Natural killer cell (primary cell): Measurements from ENCODE around the gene GPHN. TPM values are rescaled to one million over a fixed set of nuclear protein-coding genes. Genes with fewer than 3 reads are reported as not detected.

Experiments used
- ATAC-seq, 3 donors: fragments of 150-1000 bp in 2 of 3; fragments of 200-7000 bp in 1 of 3; cut with Tn5 transposase; 1 replicate in 1 of 3; 2 replicates in 2 of 3; pipeline ENCODE4 v1.10.0; 2021; ENCODE audit warnings: mild to moderate bottlenecking in 2 of 3, moderate library complexity in 2 of 3
- DNase-seq, 2 donors: peaks; one replicate each; pipeline versions ENCODE4 v3.0.0 to v3.0.0-alpha.2; 2013 to 2021; ENCODE audit warnings: mixed read lengths in 1 of 2
- H3K27ac ChIP-seq: one replicate; pipeline ENCODE4 v1.5.1; 2013; ENCODE audit warnings: mild to moderate bottlenecking, low read length
- H3K27me3 ChIP-seq: one replicate; pipeline ENCODE4 v1.6.1; 2013; ENCODE audit warnings: low read length; ENCODE audit not compliant: control insufficient read depth, insufficient read depth
- H3K36me3 ChIP-seq: one replicate; pipeline ENCODE4 v1.6.1; 2013; ENCODE audit warnings: low read length; ENCODE audit not compliant: control insufficient read depth, insufficient read depth
- H3K4me1 ChIP-seq: one replicate; pipeline ENCODE4 v1.6.1; 2013; ENCODE audit warnings: low read length; ENCODE audit not compliant: control insufficient read depth, insufficient read depth
- H3K4me3 ChIP-seq: one replicate; pipeline ENCODE4 v1.5.1; 2013; ENCODE audit warnings: low read length
- H3K9me3 ChIP-seq: one replicate; pipeline ENCODE4 v1.6.1; 2013; ENCODE audit warnings: low read length; ENCODE audit not compliant: control insufficient read depth, insufficient read depth
- H3K27ac Mint-ChIP-seq, 2 donors: one replicate each; pipeline ENCODE4 v1.8.0; 2022; ENCODE audit warnings: mild to moderate bottlenecking in 2 of 2, mixed read lengths in 2 of 2, moderate library complexity in 1 of 2
- H3K27me3 Mint-ChIP-seq, 2 donors: one replicate each; pipeline ENCODE4 v1.8.0; 2022; ENCODE audit warnings: low read depth in 2 of 2, mixed read lengths in 2 of 2
- H3K36me3 Mint-ChIP-seq: one replicate; pipeline ENCODE4 v1.8.0; 2022; ENCODE audit warnings: mixed read lengths
- H3K4me1 Mint-ChIP-seq, 2 donors: one replicate each; pipeline ENCODE4 v1.8.0; 2022; ENCODE audit warnings: mixed read lengths in 2 of 2
- H3K4me3 Mint-ChIP-seq: one replicate; pipeline ENCODE4 v1.8.0; 2022; ENCODE audit warnings: mild to moderate bottlenecking, moderate library complexity, mixed read lengths
- H3K9me3 Mint-ChIP-seq, 2 donors: one replicate each; pipeline ENCODE4 v1.8.0; 2022; ENCODE audit warnings: mixed read lengths in 2 of 2
- WGBS: methylation state at CpG from one replicate; pipeline ENCODE4 v1.1.7; 2013; ENCODE audit warnings: missing lambda C conversion rate; ENCODE audit not compliant: insufficient coverage; 5-methylcytosine and 5-hydroxymethylcytosine counted together
- intact Hi-C: fragments of 100-400 bp; cut with micrococcal nuclease; formaldehyde crosslinking; loops from one replicate; pipeline ENCODE4 v1.14.2; 2022
- total RNA-seq, 4 donors: library from RNA; stranded (reverse); fragments of 120-200 nt in 1 of 4; gene quantifications; one replicate each; pipeline versions ENCODE4 v1.2.3 to v1.2.4, GENCODE V29; 2013 to 2022
- TF ChIP-seq, protein P1 (sequence below): fragments of 200-600 bp; IDR thresholded peaks from one replicate; pipeline ENCODE4 v1.8.0; 2022; ENCODE audit warnings: antibody characterized with exemption

The GPHN gene
- total RNA-seq, 3 donors from 2014 or later (not counting 1 experiment from before 2014, with no cell fraction given): 6.3 to 9.4 (median 8.7) TPM

GRCh38 chr14:67225523-67225922 is 717.6 kb downstream of the GPHN start:
- TF ChIP-seq, protein P1, sequence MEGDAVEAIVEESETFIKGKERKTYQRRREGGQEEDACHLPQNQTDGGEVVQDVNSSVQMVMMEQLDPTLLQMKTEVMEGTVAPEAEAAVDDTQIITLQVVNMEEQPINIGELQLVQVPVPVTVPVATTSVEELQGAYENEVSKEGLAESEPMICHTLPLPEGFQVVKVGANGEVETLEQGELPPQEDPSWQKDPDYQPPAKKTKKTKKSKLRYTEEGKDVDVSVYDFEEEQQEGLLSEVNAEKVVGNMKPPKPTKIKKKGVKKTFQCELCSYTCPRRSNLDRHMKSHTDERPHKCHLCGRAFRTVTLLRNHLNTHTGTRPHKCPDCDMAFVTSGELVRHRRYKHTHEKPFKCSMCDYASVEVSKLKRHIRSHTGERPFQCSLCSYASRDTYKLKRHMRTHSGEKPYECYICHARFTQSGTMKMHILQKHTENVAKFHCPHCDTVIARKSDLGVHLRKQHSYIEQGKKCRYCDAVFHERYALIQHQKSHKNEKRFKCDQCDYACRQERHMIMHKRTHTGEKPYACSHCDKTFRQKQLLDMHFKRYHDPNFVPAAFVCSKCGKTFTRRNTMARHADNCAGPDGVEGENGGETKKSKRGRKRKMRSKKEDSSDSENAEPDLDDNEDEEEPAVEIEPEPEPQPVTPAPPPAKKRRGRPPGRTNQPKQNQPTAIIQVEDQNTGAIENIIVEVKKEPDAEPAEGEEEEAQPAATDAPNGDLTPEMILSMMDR: no peak
- intact Hi-C loops: no loop called here
- Mint-ChIP-seq H3K27ac (no peak overlapping the region), H3K4me3 (no peak overlapping the region), H3K4me1 (no peaks in the 10 kb centered on the region), H3K36me3 (no peaks in the 10 kb centered on the region), H3K9me3 (no peaks in the 10 kb centered on the region), H3K27me3 (peaks cover 0 to 2% of the 10 kb centered on the region in 2 donors)
- Histone ChIP-seq H3K4me3 (no peak overlapping the region), H3K4me1 (no peaks in the 10 kb centered on the region), H3K9me3 (no peaks in the 10 kb centered on the region), H3K27ac (no peak overlapping the region), H3K27me3 (no peaks in the 10 kb centered on the region), H3K36me3 (no peaks in the 10 kb centered on the region)
- ATAC-seq (no peak), DNase-seq (no peak)
- 83% methylated on average over 4 of the region's 4 CpGs for WGBS

GRCh38 chr14:67228325-67228984 is 720.5 kb downstream of the GPHN start:
- Mint-ChIP-seq H3K36me3 (no peaks in the 10 kb centered on the region), H3K9me3 (no peaks in the 10 kb centered on the region), H3K27me3 (peaks cover 0 to 2% of the 10 kb centered on the region in 2 donors), H3K4me1 (no peaks in the 10 kb centered on the region), H3K4me3 (no peak overlapping the region), H3K27ac (no peak overlapping the region)
- no peaks in the 10 kb centered on the region for H3K27me3 ChIP-seq
- no peak for ATAC-seq
- H3K4me3 ChIP-seq: no peak overlapping the region
- TF ChIP-seq, protein P1: no peak
- intact Hi-C loops: no loop called here
- no peaks in the 10 kb centered on the region for H3K36me3 ChIP-seq
- DNase-seq: no peak
- WGBS: no CpG with 5 or more reads among the region's 3 CpGs
- H3K27ac ChIP-seq: no peak overlapping the region
- H3K9me3 ChIP-seq: no peaks in the 10 kb centered on the region
- H3K4me1 ChIP-seq: no peaks in the 10 kb centered on the region

Other genes with a start within 250 kb of the GPHN start
- not detected for gene CCDC196, start 21.8 kb upstream of the GPHN start, total RNA-seq